SU-DHL-6 (cell line): ENCODE results near the gene RARS1.

Source experiments
- EZH2phosphoT487 ChIP-seq: fragments of 200-600 bp; sonication (generic), shearing (Covaris generic); conservative IDR thresholded peaks from 2 replicates; pipeline ENCODE4 v1.6.1; 2018; ENCODE audit warnings: mild to moderate bottlenecking, antibody characterized with exemption, low read length, moderate library complexity, mixed read lengths
- TF ChIP-seq, protein P1 (sequence below): fragments of 200-600 bp; sonication (generic); IDR thresholded peaks from one replicate; pipeline ENCODE4 v1.5.1; 2017; ENCODE audit warnings: antibody characterized with exemption, mild to moderate bottlenecking, low read length, moderate library complexity; ENCODE audit not compliant: insufficient read depth, poor library complexity, severe bottlenecking

DNA sequence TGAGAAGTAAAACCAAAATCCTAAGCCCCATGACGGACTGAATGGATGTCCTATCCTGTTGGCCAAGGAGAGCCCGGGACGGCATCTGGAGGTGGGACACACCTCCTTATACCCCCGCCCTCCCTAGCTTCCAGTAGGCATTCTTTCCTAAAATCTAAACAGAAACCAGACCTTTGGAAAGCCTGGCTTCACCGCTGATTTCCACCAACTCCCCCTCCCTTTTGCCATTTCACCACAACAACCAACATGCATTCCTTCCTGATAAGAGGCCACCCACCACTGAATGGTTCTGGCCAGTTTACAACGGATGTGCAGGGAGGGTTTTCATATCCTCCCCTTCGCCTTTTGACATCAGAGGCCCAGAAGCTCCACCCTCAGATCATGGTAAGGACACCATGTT lies 9.2 kb upstream of the RARS1 start:
- TF ChIP-seq, protein P1, sequence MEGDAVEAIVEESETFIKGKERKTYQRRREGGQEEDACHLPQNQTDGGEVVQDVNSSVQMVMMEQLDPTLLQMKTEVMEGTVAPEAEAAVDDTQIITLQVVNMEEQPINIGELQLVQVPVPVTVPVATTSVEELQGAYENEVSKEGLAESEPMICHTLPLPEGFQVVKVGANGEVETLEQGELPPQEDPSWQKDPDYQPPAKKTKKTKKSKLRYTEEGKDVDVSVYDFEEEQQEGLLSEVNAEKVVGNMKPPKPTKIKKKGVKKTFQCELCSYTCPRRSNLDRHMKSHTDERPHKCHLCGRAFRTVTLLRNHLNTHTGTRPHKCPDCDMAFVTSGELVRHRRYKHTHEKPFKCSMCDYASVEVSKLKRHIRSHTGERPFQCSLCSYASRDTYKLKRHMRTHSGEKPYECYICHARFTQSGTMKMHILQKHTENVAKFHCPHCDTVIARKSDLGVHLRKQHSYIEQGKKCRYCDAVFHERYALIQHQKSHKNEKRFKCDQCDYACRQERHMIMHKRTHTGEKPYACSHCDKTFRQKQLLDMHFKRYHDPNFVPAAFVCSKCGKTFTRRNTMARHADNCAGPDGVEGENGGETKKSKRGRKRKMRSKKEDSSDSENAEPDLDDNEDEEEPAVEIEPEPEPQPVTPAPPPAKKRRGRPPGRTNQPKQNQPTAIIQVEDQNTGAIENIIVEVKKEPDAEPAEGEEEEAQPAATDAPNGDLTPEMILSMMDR = no peak
- no peak for TF ChIP-seq EZH2phosphoT487
